Endodermal cell (in vitro differentiated cells): ENCODE results near the gene RANBP3L. TPM values are rescaled to one million over a fixed set of nuclear protein-coding genes. Genes with fewer than 3 reads are reported as not detected.

Source experiments
- DNase-seq: peaks from one replicate; pipeline ENCODE4 v3.0.0-alpha.2; 2017
- H3K27ac ChIP-seq: 2 replicates; pipeline ENCODE4 v1.5.1; 2013; ENCODE audit warnings: mild to moderate bottlenecking, low read depth, low read length, moderate library complexity
- H3K27me3 ChIP-seq: 2 replicates; pipeline ENCODE4 v1.6.1; 2013; ENCODE audit warnings: mild to moderate bottlenecking, low read length, moderate library complexity; ENCODE audit not compliant: insufficient read depth, control insufficient read depth, poor library complexity, severe bottlenecking
- H3K36me3 ChIP-seq: 2 replicates; pipeline ENCODE4 v1.7.0; 2013; ENCODE audit warnings: mild to moderate bottlenecking, low read length, moderate library complexity; ENCODE audit not compliant: control insufficient read depth, insufficient read depth
- H3K4me1 ChIP-seq: one replicate; pipeline ENCODE4 v1.7.0; 2013; ENCODE audit warnings: low read length; ENCODE audit not compliant: control insufficient read depth, insufficient read depth
- H3K4me3 ChIP-seq: 2 replicates; pipeline ENCODE4 v1.5.1; 2013; ENCODE audit warnings: mild to moderate bottlenecking, low read length, moderate library complexity
- H3K9ac ChIP-seq: 2 replicates; pipeline ENCODE4 v1.6.1; 2013; ENCODE audit warnings: mild to moderate bottlenecking, low read length, moderate library complexity; ENCODE audit not compliant: poor library complexity, severe bottlenecking; ENCODE audit errors: extremely low read depth
- H3K9me3 ChIP-seq: 2 replicates; pipeline ENCODE4 v1.6.1; 2013; ENCODE audit warnings: mild to moderate bottlenecking, low read length, moderate library complexity; ENCODE audit not compliant: control insufficient read depth
- H3K27ac Mint-ChIP-seq: 2 replicates; pipeline ENCODE4 v1.8.0; 2020; ENCODE audit warnings: mixed read lengths
- H3K27me3 Mint-ChIP-seq: 2 replicates; pipeline ENCODE4 v1.8.0; 2021; ENCODE audit warnings: mild to moderate bottlenecking, mixed read lengths; ENCODE audit not compliant: insufficient read depth
- H3K36me3 Mint-ChIP-seq: 2 replicates; pipeline ENCODE4 v1.8.0; 2020; ENCODE audit warnings: low read depth, mixed read lengths
- H3K4me1 Mint-ChIP-seq: 2 replicates; pipeline ENCODE4 v1.8.0; 2020; ENCODE audit warnings: mixed read lengths
- H3K4me3 Mint-ChIP-seq: 2 replicates; pipeline ENCODE4 v1.8.0; 2020; ENCODE audit warnings: mild to moderate bottlenecking, moderate library complexity, mixed read lengths
- H3K9me3 Mint-ChIP-seq: 2 replicates; pipeline ENCODE4 v1.8.0; 2020; ENCODE audit warnings: mild to moderate bottlenecking, mixed read lengths
- WGBS, 2 experiments: methylation state at CpG; one replicate each; pipeline versions ENCODE4 v1.1.5 to v1.1.7; 2013; ENCODE audit warnings: missing lambda C conversion rate in 2 of 2, mixed read lengths in 1 of 2; ENCODE audit not compliant: insufficient coverage in 1 of 2, insufficient read length in 1 of 2; 5-methylcytosine and 5-hydroxymethylcytosine counted together
- total RNA-seq, 2 donors: library from RNA; stranded (reverse); fragmentation: NEBNext Ultra II Directional in 1 of 2; extraction: Animal tissue kit (Norgen Biotek cat#: 25700) in 1 of 2; gene quantifications; 2 replicates in 1 of 2; 3 replicates in 1 of 2; pipeline ENCODE4 v1.2.1, GENCODE V29; 2021
- TF ChIP-seq, protein P1 (sequence below): fragments of 200-600 bp; sonication (generic); conservative IDR thresholded peaks from 2 replicates; pipeline ENCODE4 v1.5.0; 2021; ENCODE audit warnings: antibody characterized with exemption, mild to moderate bottlenecking

Gene RANBP3L
- total RNA-seq, 2 donors from 2014 or later, result not detected

DNA sequence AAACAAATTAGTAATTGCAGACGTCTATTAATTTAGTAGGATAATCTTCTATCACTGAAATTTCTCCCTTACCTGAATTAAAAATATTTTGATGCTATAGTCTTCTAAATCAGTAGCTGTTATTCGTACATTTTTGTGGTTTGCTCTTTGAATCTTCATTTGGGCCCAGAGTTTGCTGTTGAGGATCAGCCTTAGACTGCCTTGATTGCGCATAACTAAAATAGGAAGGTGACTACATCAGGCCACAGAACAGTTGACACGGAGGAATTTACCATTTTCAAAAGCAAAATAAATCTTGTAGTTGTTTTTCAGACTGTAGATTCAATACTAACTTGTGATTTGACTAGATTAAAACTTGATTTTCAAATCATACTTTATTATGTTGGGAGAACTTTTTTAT, 48.1 kb downstream of the RANBP3L start:
- Histone ChIP-seq H3K4me1 (no peaks in the 10 kb centered on the region), H3K9me3 (no peaks in the 10 kb centered on the region), H3K4me3 (no peak overlapping the region), H3K36me3 (no peaks in the 10 kb centered on the region), H3K27me3 (no peaks in the 10 kb centered on the region), H3K27ac (no peak overlapping the region), H3K9ac (no peak overlapping the region)
- Mint-ChIP-seq H3K27ac (no peak overlapping the region), H3K27me3 (no peaks in the 10 kb centered on the region), H3K36me3 (no peaks in the 10 kb centered on the region), H3K9me3 (no peaks in the 10 kb centered on the region), H3K4me3 (no peak overlapping the region), H3K4me1 (no peaks in the 10 kb centered on the region)
- 65 to 100% methylated on average over 1 to 3 of the region's 4 CpGs for WGBS, 2 experiments
- DNase-seq, result no peak
- TF ChIP-seq, protein P1, sequence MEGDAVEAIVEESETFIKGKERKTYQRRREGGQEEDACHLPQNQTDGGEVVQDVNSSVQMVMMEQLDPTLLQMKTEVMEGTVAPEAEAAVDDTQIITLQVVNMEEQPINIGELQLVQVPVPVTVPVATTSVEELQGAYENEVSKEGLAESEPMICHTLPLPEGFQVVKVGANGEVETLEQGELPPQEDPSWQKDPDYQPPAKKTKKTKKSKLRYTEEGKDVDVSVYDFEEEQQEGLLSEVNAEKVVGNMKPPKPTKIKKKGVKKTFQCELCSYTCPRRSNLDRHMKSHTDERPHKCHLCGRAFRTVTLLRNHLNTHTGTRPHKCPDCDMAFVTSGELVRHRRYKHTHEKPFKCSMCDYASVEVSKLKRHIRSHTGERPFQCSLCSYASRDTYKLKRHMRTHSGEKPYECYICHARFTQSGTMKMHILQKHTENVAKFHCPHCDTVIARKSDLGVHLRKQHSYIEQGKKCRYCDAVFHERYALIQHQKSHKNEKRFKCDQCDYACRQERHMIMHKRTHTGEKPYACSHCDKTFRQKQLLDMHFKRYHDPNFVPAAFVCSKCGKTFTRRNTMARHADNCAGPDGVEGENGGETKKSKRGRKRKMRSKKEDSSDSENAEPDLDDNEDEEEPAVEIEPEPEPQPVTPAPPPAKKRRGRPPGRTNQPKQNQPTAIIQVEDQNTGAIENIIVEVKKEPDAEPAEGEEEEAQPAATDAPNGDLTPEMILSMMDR, result no peak

DNA sequence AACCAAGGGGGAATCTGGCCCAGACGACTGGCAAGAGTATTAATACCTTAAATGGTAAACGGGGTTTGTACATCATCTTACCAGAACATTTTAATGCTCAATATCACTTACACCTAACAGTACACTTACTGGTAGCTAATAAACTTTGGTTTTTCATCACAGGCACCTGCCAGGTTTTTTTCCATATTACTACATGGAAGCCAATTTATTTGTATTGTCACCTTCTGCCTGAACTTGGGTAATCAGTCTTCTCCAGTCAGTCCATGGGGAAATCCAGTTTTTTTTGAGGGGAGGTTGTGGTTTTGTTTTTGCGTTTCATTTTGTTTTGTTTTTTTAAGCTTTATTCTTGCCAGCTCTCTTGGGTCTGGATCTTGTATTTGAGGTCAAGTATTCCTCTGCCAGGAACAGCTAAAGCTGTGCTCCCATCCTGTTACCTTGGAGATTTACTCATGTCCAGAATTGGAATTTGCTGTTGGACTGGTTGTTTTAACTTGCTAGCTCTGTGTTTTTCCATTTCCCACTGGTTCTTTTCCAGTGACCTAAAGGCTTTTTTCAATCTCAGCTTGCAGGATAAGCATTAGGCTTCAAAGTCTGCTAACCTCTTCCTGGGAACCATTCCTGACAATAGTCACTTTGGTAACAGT, 48.9 kb downstream of the RANBP3L start:
- 88 to 100% methylated on average over 1 to 3 of the region's 3 CpGs for WGBS, 2 experiments
- TF ChIP-seq, protein P1, result no peak
- no peaks in the 10 kb centered on the region for H3K9me3 ChIP-seq

DNA sequence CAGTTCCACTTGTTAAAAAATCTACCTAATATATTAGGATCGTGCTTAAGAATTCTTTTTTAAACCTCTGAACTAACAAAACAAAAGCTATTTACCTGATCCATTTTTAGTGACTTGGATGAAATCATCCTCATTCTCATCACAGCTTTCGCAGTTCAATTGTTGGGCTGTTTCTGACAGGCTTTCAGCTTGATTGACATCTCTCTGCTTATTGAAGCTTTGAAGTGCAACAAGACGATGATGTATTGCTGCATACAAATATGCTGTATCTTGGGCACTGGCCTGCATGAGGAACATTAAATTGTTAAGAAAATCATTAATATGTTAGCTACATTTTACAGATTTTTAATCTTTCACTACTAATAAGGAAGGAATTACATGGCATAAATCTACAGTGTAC, 50.5 kb downstream of the RANBP3L start:
- Histone ChIP-seq H3K36me3 (no peaks in the 10 kb centered on the region), H3K9me3 (no peaks in the 10 kb centered on the region), H3K9ac (no peak overlapping the region), H3K27ac (no peak overlapping the region), H3K27me3 (no peaks in the 10 kb centered on the region), H3K4me1 (no peaks in the 10 kb centered on the region), H3K4me3 (no peak overlapping the region)
- TF ChIP-seq, protein P1, result no peak
- WGBS, 2 experiments, result 83 to 94% methylated on average over 2 to 3 of the region's 3 CpGs
- DNase-seq, result no peak
- Mint-ChIP-seq H3K4me1 (no peaks in the 10 kb centered on the region), H3K36me3 (no peaks in the 10 kb centered on the region), H3K27ac (no peak overlapping the region), H3K4me3 (no peak overlapping the region), H3K9me3 (no peaks in the 10 kb centered on the region), H3K27me3 (no peaks in the 10 kb centered on the region)

More for the DNA sequence above, 48.9 kb downstream of the RANBP3L start:
- Histone ChIP-seq H3K27me3 (no peaks in the 10 kb centered on the region), H3K36me3 (no peaks in the 10 kb centered on the region), H3K4me3 (no peak overlapping the region), H3K9ac (no peak overlapping the region), H3K27ac (no peak overlapping the region), H3K4me1 (no peaks in the 10 kb centered on the region)
- Mint-ChIP-seq H3K4me1 (no peaks in the 10 kb centered on the region), H3K36me3 (no peaks in the 10 kb centered on the region), H3K27me3 (no peaks in the 10 kb centered on the region), H3K4me3 (no peak overlapping the region), H3K9me3 (no peaks in the 10 kb centered on the region), H3K27ac (no peak overlapping the region)
- DNase-seq, result no peak
